ENCODE data around the gene SSBP4. TPM values are rescaled to one million over a fixed set of nuclear protein-coding genes. Genes with fewer than 3 reads are reported as not detected.

Gene SSBP4
- 53.5 TPM for total RNA-seq

DNA sequence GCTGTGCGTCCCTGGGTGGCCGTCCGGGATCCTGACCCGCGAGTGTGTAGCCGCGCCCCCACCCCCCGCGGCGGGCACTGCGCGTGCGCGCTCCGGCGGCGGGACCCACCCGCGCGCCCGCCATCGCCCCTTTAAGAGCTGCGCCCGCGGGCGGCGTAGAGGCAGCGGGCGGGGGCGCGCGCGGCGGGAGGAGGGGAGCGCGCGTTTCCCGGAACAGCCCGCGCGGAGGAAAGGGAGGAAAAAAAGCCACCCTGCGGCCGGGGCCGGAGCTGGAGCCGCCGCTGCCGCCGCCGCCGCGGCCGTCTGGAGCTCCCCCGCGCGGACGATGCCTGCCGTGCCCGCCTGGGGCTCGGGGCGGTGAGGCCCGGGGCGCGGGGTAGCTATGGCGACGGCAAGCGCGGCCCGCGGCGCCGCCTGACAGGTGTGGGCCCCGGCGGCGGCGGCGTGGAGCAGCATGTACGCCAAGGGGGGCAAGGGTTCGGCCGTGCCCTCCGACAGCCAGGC is at the start of gene SSBP4:
TSS of gene SSBP4 (plus strand) at position 204 of the 504 bp plus-strand sequence. CDS start at position 455, 251 bp downstream.

DNA sequence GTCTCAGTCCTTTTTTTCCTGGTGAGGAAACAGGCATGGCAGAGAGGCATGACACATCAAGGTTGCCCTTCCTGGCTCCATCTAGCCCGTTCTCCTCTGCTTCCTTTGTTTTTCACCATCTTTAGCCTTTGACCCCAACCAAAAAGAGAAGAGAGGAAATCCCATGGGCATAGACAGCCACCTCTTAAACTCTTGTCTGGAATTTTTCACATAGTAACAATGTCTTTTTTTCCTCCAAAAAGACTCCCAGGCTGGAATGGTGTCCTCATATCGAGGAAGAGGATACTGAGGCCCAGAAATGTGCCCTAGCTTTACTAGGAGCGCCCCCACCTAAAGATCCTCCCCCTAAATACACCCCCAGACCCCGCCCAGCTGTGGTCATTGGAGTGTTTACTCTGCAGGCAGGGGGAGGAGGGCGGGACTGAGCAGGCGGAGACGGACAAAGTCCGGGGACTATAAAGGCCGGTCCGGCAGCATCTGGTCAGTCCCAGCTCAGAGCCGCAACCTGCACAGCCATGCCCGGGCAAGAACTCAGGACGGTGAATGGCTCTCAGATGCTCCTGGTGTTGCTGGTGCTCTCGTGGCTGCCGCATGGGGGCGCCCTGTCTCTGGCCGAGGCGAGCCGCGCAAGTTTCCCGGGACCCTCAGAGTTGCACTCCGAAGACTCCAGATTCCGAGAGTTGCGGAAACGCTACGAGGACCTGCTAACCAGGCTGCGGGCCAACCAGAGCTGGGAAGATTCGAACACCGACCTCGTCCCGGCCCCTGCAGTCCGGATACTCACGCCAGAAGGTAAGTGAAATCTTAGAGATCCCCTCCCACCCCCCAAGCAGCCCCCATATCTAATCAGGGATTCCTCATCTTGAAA is 33.3 kb upstream of the SSBP4 start, which contains the start of gene GDF15:
TSS of gene GDF15 (plus strand) at position 484 of the 868 bp plus-strand sequence. CDS start at position 516, 32 bp downstream.

DNA sequence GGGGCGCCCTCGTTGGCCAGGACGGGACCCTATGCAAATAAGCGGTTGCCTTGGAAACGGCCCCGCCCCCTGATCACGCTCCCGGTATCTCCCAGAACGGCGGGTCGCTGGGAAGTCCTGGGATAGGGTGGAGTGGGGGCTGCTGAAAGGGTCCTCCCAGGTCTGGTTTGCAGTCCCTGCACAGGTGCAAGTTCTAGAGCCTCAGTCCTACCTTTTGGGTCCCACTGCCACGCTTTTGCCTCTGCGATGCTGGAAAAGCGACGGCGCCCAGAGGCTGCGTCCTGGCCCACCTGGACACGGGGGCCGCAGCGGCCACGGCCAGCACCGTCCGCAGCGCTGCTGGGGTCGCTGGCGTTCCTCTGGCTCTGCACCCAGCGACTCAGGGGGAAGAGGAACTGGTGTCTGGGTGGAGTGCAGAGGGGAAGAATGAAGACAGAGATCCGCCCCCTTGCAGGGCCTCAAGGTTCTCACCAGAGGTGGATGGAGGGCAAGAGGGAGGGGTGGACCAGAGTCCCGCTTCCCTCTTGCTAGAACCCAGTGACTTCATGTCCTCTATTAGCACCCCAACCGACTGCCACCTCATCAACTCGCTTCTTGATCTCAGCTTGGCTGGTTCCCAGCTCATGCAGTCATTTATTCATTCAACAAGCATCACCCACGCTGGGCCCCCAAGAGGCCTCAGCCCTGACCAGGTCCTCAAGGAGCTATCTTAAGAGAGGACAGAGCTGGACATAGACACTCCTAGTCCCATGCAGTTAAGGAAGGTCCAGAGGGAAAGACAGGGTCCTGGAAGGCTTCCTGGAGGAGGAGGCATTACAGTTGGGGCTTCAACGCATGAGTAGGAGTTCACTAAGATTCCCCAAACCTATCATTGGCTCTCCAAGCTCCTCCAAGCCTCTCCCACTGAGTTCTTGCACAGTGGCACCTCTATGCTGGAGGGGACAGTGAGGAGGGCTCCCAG is 21.7 kb upstream of the SSBP4 start, which contains the start of gene LRRC25:
TSS of gene LRRC25 (minus strand) at position 381 of the 961 bp plus-strand sequence. CDS start 659 bp downstream, outside the sequence.

DNA sequence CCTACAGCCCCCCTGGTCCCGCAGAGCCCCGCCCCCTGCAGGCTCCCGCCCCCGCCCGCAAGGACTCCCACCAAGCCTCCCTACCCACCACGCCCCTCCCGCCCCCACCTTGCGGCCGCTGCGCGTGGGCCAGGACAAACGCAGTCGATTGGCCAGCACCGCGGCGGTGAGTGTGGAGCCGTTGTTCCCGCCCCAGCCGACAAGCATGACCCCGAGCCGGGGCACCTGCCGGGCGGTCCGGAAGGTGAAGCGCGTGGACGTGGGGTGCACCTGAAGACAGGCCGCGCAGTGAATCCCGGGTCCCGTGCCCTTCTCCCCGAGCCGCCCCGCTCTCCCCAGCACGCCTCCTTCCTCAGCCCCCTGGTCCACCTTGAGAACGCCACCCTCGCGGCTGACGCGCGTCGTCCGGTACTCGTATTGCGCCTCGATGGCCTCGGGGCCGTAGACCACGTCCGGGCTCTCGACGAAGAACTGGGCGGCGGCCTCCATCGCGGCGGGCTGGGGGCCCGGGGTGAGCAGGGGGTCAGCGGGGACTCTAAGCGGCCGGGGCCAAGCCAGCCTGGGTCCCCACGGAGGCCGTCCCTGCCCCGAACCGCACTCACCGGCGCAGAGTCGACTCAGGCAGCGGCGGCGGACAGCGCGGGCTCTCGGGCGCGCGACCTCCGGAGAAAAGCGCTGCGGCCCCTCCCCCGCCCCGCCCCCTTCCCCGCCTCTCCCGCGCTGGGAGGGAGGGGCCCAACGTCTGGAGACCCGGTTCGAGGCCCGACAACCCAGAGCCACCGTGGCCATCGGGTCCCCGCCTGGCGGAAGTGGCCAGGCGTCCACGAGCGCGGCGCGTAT is 18.5 kb downstream of the SSBP4 start, which contains the start of gene ISYNA1:
TSS of gene ISYNA1 (minus strand) at position 643 of the 840 bp plus-strand sequence. CDS start at position 489, 154 bp downstream.

Small RNAs within 50 kb of the gene (small RNA-seq; reads per million reads assigned to genes)
- not detected for gene MIR3189 (ENCODE audit: low replicate concordance)

Other genes with a start within 250 kb of the SSBP4 start
- gene IFI30, start 245.6 kb upstream of the SSBP4 start, total RNA-seq = not detected
- 3.1 TPM for gene MPV17L2, start 226.2 kb upstream of the SSBP4 start, total RNA-seq
- gene RAB3A, start 215.4 kb upstream of the SSBP4 start, total RNA-seq = 75.4 TPM
- gene PDE4C, start 193.0 kb upstream of the SSBP4 start, total RNA-seq = 3.1 TPM
- gene IQCN, start 144.9 kb upstream of the SSBP4 start, total RNA-seq = 2.5 TPM
- gene JUND, start 137.8 kb upstream of the SSBP4 start, total RNA-seq = 90.8 TPM
- 53.5 TPM for gene LSM4, start 96.3 kb upstream of the SSBP4 start, total RNA-seq
- 24.7 TPM for gene PGPEP1, start 78.8 kb upstream of the SSBP4 start, total RNA-seq
- 0.63 TPM for gene GDF15, start 33.2 kb upstream of the SSBP4 start, total RNA-seq
- 0.31 TPM for gene LRRC25, start 21.8 kb upstream of the SSBP4 start, total RNA-seq
- 79.8 TPM for gene ISYNA1, start 18.7 kb downstream of the SSBP4 start, total RNA-seq
- 8.1 TPM for gene ELL, start 102.7 kb downstream of the SSBP4 start, total RNA-seq
- 141 TPM for gene FKBP8, start 124.2 kb downstream of the SSBP4 start, total RNA-seq
- gene KXD1, start 138.5 kb downstream of the SSBP4 start, total RNA-seq = 34.4 TPM
- gene UBA52, start 152.5 kb downstream of the SSBP4 start, total RNA-seq = 542 TPM
- gene REX1BD, start 169.4 kb downstream of the SSBP4 start, total RNA-seq = 26.9 TPM
- 2.8 TPM for gene CRLF1, start 187.4 kb downstream of the SSBP4 start, total RNA-seq
- 48.5 TPM for gene TMEM59L, start 193.5 kb downstream of the SSBP4 start, total RNA-seq
- gene KLHL26, start 217.6 kb downstream of the SSBP4 start, total RNA-seq = 9.7 TPM

Data from parietal lobe (tissue), 2 donors.